HG03457 (cell line): Measurements from ENCODE around the gene NPAS2.

Experiments
- ATAC-seq: cut with Tn5 transposase; IDR thresholded peaks from one replicate; pipeline ENCODE4 v1.9.1; 2021; ENCODE audit warnings: moderate number of reproducible peaks; ENCODE audit not compliant: unreplicated experiment

NPAS2 gene

GRCh38 chr2:101037161-101037755, 217.3 kb downstream of the NPAS2 start:
- ATAC-seq: no peak

DNA sequence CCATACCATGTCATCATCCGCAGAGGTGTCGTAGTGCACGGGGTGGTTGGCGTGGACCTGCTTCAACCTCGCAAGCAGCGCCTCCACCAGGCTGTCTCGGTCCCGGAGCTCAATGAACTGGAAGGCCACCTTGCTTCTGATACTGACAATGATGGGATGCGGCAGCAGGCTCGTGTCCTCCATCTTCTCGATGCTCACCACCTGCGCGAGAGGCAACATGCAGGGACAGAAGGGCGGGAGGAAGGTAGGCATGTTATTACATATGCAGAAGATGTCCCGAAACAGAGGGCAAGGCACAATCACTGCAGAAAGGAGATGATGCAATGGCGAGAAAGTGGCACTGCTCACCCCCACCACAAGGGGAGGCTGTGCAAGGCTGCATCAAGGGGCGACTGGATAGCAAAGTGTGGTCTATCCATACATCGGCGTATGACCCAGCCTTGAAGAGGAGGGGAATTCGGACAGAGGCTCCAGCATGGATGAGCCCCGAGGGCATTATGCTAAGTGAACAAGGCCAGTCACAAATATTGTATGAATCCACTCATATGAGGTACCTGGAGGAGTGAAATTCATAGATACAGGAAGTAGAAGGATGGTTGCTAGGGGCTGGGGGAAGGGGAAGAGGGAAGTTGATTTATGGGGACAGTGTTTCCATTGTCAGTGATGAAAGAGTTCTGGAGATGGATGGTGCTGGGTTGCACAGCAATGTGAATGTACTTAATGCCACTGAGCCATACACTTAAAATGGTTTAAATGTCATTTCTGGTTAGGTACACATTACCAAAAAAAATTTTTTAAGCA, 218.7 kb downstream of the NPAS2 start:
- no peak for ATAC-seq

GRCh38 chr2:101040072-101040471, 220.1 kb downstream of the NPAS2 start:
- no peak for ATAC-seq

GRCh38 chr2:101040761-101041160, 220.8 kb downstream of the NPAS2 start:
- ATAC-seq: no peak

- ATAC-seq: no peak
These were observed 221.5 kb downstream of the NPAS2 start for GRCh38 chr2:101041413-101041812.

DNA sequence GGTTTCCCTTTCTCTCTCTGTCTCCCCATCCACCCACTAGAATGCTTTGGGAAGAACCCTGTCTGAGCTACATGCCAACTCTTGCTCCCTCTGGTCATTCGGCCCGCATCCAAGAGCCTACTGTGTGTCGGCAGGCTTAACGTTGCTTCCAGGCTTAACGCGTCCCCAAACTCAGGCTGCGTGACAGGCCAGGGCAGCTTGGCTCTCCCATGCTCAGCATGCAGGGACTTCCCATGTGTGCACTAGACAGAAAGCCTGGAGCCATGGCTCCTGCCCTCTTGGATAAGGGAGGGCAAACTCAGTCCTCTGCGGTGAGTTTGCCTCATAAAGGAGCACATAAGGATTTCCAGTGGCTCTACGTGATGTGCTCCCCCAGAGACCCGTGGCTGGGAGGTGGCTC, 225.4 kb downstream of the NPAS2 start:
- ATAC-seq: no peak
